ENCODE measurements around the gene PCGF5. TPM values are rescaled to one million over a fixed set of nuclear protein-coding genes. Genes with fewer than 3 reads are reported as not detected.

Gene PCGF5
- total and polyA plus RNA-seq, 4 donors = 18.9 to 55.5 (median 32.2) TPM

GRCh38 chr10:91242940-91243339 lies 22.5 kb downstream of the PCGF5 start:
- Histone ChIP-seq H3K4me3 (ENCODE audit: low read depth in 1 of 3, low read length in 3 of 3) (no peak overlapping the region), H3K4me1 (ENCODE audit: control insufficient read depth in 4 of 4, insufficient read depth in 4 of 4, low read length in 3 of 4) (peaks cover 0 to 3% (median 0%) of the 10 kb centered on the region in 4 donors), H3K36me3 (ENCODE audit: control insufficient read depth in 4 of 4, insufficient read depth in 3 of 4, low read depth in 1 of 4, low read length in 3 of 4) (no peaks in the 10 kb centered on the region), H3K27ac (ENCODE audit: low read depth in 1 of 2, low read length in 2 of 2) (no peak overlapping the region), H3K9ac (ENCODE audit: low read depth in 1 of 2, low read length in 2 of 2) (no peak overlapping the region), H3K9me3 (ENCODE audit: control insufficient read depth in 4 of 4, low read length in 3 of 4) (no peaks in the 10 kb centered on the region), H3K27me3 (ENCODE audit: control insufficient read depth in 4 of 4, insufficient read depth in 4 of 4, low read length in 3 of 4) (no peaks in the 10 kb centered on the region)
- no peak for DNase-seq (ENCODE audit: low spot score)
- TF ChIP-seq, protein P1, sequence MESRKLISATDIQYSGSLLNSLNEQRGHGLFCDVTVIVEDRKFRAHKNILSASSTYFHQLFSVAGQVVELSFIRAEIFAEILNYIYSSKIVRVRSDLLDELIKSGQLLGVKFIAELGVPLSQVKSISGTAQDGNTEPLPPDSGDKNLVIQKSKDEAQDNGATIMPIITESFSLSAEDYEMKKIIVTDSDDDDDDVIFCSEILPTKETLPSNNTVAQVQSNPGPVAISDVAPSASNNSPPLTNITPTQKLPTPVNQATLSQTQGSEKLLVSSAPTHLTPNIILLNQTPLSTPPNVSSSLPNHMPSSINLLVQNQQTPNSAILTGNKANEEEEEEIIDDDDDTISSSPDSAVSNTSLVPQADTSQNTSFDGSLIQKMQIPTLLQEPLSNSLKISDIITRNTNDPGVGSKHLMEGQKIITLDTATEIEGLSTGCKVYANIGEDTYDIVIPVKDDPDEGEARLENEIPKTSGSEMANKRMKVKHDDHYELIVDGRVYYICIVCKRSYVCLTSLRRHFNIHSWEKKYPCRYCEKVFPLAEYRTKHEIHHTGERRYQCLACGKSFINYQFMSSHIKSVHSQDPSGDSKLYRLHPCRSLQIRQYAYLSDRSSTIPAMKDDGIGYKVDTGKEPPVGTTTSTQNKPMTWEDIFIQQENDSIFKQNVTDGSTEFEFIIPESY (IDR thresholded peaks at IDR 0.05) = no peak
- TF ChIP-seq NR2F2 (IDR thresholded peaks at IDR 0.05) = no peak
- TF ChIP-seq SP1 (IDR thresholded peaks at IDR 0.05) = no peak
- no peak for TF ChIP-seq RXRA (IDR thresholded peaks at IDR 0.05)
- no peak for TF ChIP-seq MAX (IDR thresholded peaks at IDR 0.05)
- no peak for TF ChIP-seq REST (IDR thresholded peaks at IDR 0.05)
- no peak for TF ChIP-seq RAD21 (IDR thresholded peaks at IDR 0.05)
- no peak for TF ChIP-seq FOXA2 (IDR thresholded peaks at IDR 0.05)
- no peak for TF ChIP-seq GABPA (IDR thresholded peaks at IDR 0.05 in 1 of 2, conservative IDR thresholded peaks at IDR 0.05 in 1 of 2)
- TF ChIP-seq ATF3 (IDR thresholded peaks at IDR 0.05) = no peak
- TF ChIP-seq YY1 (IDR thresholded peaks at IDR 0.05) = no peak
- TF ChIP-seq HNF4G (IDR thresholded peaks at IDR 0.05) = no peak
- TF ChIP-seq EGR1 (IDR thresholded peaks at IDR 0.05; ENCODE audit: low read depth in 2 of 2) = no peak
- TF ChIP-seq, protein P2, sequence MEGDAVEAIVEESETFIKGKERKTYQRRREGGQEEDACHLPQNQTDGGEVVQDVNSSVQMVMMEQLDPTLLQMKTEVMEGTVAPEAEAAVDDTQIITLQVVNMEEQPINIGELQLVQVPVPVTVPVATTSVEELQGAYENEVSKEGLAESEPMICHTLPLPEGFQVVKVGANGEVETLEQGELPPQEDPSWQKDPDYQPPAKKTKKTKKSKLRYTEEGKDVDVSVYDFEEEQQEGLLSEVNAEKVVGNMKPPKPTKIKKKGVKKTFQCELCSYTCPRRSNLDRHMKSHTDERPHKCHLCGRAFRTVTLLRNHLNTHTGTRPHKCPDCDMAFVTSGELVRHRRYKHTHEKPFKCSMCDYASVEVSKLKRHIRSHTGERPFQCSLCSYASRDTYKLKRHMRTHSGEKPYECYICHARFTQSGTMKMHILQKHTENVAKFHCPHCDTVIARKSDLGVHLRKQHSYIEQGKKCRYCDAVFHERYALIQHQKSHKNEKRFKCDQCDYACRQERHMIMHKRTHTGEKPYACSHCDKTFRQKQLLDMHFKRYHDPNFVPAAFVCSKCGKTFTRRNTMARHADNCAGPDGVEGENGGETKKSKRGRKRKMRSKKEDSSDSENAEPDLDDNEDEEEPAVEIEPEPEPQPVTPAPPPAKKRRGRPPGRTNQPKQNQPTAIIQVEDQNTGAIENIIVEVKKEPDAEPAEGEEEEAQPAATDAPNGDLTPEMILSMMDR (IDR thresholded peaks at IDR 0.05; ENCODE audit: low read depth, low read length, missing input control) = no peak
- TF ChIP-seq HNF4A (conservative IDR thresholded peaks at IDR 0.05) = no peak
- no peak for TF ChIP-seq TAF1 (conservative IDR thresholded peaks at IDR 0.05)
- TF ChIP-seq FOXA1 (IDR thresholded peaks at IDR 0.05) = no peak
- TF ChIP-seq JUND (IDR thresholded peaks at IDR 0.05) = no peak
- 88% methylated on average over 2 of the region's 2 CpGs for WGBS

Data from liver (tissue), 9 donors.